Kidney epithelial cell (primary cell): ENCODE data around the gene SNX8. TPM values are rescaled to one million over a fixed set of nuclear protein-coding genes. Genes with fewer than 3 reads are reported as not detected.

Source experiments
- DNase-seq: peaks from one replicate; pipeline ENCODE4 v3.0.0-alpha.2; 2010; ENCODE audit warnings: low read depth
- H3K27me3 ChIP-seq: 2 replicates; pipeline ENCODE4 v1.6.0; 2011; ENCODE audit warnings: low read length; ENCODE audit not compliant: control insufficient read depth, insufficient read depth
- H3K36me3 ChIP-seq: 2 replicates; pipeline ENCODE4 v1.5.1; 2011; ENCODE audit warnings: low read length; ENCODE audit not compliant: control insufficient read depth, insufficient read depth
- H3K4me3 ChIP-seq: 2 replicates; pipeline ENCODE4 v1.5.1; 2011; ENCODE audit warnings: low read depth, mild to moderate bottlenecking, control low read depth, low read length
- CTCF ChIP-seq: IDR thresholded peaks from 2 replicates; pipeline ENCODE4 v1.5.1; 2011; ENCODE audit warnings: mild to moderate bottlenecking, moderate library complexity, low read length, control low read depth, inconsistent platforms; ENCODE audit not compliant: insufficient read depth, poor library complexity, severe bottlenecking
- total RNA-seq: library from RNA; depleted of rRNA; stranded (reverse); fragments of >200 nt; gene quantifications from 2 replicates; pipeline ENCODE4 v1.2.3, GENCODE V29; 2015

Gene SNX8
- 43.8 and 47.7 TPM in 2 replicates for total RNA-seq

GRCh38 chr7:2314209-2314955 lies at the start of gene SNX8:
SNX8 (minus strand) TSS chr7:2314441; CDS start chr7:2314421, 20 bp downstream.
- no peaks in the 10 kb centered on the region for H3K27me3 ChIP-seq
- TF ChIP-seq CTCF: no peak
- no peaks in the 10 kb centered on the region for H3K36me3 ChIP-seq
- DNase-seq: peak; percentile 45
- peak within 1 kb of the TSS; percentile 91 for H3K4me3 ChIP-seq

GRCh38 chr7:2362385-2363088 lies 48.3 kb upstream of the SNX8 start:
- Histone ChIP-seq H3K4me3 (no peak overlapping the region), H3K27me3 (no peaks in the 10 kb centered on the region), H3K36me3 (peaks cover 4% of the 10 kb centered on the region)
- TF ChIP-seq CTCF: no peak
- no peak for DNase-seq

- H3K4me3 ChIP-seq: no peak overlapping the region
- no peak for DNase-seq
- no peaks in the 10 kb centered on the region for H3K27me3 ChIP-seq
- H3K36me3 ChIP-seq: peaks cover 4% of the 10 kb centered on the region
- TF ChIP-seq CTCF: no peak
Observed at GRCh38 chr7:2360796-2361195, 46.6 kb upstream of the SNX8 start.

GRCh38 chr7:2359610-2360009 lies 45.4 kb upstream of the SNX8 start:
- H3K27me3 ChIP-seq: no peaks in the 10 kb centered on the region
- no peak for TF ChIP-seq CTCF
- H3K36me3 ChIP-seq: peaks cover 4% of the 10 kb centered on the region
- no peak overlapping the region for H3K4me3 ChIP-seq
- DNase-seq: no peak

- DNase-seq: no peak
- Histone ChIP-seq H3K4me3 (no peak overlapping the region), H3K36me3 (peaks cover 4% of the 10 kb centered on the region), H3K27me3 (no peaks in the 10 kb centered on the region)
- no peak for TF ChIP-seq CTCF
Observed at GRCh38 chr7:2358968-2359527, 44.8 kb upstream of the SNX8 start.
